ENCODE measurements around the gene CCSAP. TPM values are rescaled to one million over a fixed set of nuclear protein-coding genes. Genes with fewer than 3 reads are reported as not detected.
"Not testable (repeated sequence)": the region's sequence is repeated elsewhere in the genome, so short reads cannot be mapped to it uniquely, and the experiment has no call there.

The CCSAP gene
- 3.4 and 3.7 TPM in 2 replicates for total RNA-seq

DNA sequence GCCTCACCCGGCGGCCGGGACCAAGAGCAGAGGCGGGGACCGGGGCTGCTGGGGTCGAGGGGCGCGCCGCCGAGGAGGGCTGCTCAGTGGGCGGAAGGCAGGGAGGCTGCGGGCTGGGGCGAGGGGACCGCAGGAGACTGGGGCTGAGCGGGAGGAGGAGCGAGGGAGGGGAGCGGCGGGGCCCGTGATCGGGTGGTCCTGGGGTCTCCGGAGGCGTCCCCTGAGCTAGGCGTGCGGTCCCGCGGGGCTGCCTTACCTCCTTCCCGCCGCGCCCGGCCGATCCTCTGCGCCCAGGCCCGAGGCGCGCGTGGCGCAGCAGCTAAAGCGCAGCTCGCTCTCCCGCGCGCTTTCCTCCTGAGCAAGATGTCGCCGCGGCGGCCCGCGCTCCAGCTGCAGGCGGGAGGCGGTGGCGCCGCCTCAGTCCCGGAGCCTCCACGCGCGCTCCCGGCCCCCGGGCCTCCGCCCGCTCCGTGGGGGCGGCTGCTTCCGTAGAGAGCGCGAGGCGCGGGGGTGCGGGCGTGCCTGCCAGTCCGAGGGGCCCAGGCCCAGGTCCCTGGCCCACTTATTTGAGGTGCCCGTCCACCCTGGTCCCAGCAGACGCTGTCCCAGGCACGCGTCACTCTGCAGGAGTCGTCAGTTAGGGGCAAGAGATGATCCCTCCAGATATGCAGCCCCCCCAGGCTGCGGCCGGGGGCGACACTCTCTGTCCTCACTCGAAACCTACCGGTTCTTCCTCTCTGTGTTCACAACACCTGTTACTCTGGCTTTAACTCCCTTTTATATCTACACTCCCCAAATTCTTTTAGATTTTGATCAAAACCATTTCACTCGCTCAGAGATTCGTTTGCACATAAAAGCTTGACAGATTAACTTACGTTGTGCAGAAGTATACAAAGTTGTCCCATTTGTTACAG, at the start of gene CCSAP:
Gene CCSAP, minus strand, starts transcription at position 392 of the 914 bp plus-strand sequence. CDS start 582 bp downstream, outside the sequence.
- peak; percentile 52 to 55 for DNase-seq (ENCODE audit: low read depth in 2 of 2)

GRCh38 chr1:229390130-229390529, 47.3 kb upstream of the CCSAP start:
- no peak for DNase-seq (ENCODE audit: low read depth in 2 of 2)

- DNase-seq (ENCODE audit: low read depth in 2 of 2), result peak in 1 of 2 donors; percentile 60
Measured at GRCh38 chr1:229388897-229389580, 46.2 kb upstream of the CCSAP start.

DNA sequence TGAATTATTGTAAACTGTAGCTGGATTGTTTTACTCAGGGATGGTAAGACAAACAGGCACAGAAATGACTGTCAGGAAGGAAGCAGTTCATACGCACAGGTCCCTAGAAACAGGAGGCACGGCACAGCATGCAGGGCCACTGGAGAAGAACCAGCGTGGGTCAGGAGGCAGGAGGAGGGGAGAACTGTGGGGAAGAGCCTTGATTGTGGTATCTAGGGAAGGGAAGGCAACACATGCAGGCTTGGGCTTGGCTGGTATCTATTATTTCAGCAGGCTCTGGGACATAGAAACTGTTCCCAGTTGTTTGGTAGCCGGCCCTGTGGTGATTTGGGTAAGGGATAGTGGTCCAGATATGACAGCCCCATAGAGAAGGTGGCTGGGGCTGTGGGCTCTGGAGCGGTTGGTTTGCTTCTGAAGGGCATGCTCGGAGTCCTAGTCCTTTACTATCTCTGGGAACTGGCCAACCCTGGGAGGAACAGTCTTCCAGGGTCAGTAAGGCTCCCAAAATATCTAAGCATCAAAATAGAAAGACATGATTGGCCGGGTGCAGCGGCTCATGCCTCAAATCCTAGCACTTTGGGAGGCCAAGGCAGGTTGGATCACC, 43.1 kb upstream of the CCSAP start:
- DNase-seq (ENCODE audit: low read depth in 2 of 2), result peak in 1 of 2 donors; percentile 32

GRCh38 chr1:229384822-229385221, 42.0 kb upstream of the CCSAP start:
- no peak for DNase-seq (ENCODE audit: low read depth in 2 of 2)

DNA sequence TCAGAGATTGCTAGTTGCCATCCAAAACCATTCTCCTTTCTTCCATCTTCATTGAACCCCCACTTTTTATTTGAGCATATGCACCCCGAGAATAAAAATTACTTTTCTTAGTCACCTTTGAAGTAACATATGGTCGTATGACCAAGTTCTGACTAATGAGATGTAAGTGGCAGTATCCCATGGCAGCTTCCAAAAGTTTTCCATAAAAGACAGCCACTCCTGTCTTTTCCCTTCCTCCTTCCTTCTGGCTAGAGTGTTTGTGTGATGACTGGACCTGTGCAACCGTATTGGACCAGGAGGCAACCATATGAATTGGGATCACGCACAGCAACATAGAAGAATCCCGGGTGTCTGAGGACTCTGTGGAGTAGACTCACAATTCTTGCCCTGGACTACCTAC, 41.1 kb upstream of the CCSAP start:
- no peak for DNase-seq (ENCODE audit: low read depth in 2 of 2)

DNA sequence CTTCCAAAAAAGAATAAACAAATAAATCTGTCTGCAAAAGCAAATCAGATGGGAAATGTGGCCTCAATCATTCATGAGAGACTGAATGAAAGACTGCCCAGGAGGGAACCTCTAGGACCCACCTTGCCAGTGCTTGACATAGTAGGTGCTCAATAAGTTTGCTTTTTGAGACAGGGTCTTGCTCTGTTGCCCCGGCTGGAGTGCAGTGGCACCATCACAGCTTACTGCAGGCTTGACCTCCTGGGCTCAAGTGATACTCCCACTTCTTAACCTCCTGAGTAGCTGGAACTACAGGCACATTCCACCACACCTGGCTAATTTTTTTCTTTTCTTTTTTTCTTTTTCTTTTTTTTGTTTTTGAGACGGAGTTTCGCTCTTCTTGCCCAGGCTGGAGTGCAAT, 40.3 kb upstream of the CCSAP start:
- DNase-seq (ENCODE audit: low read depth in 2 of 2), result no peak

- no peak for DNase-seq (ENCODE audit: low read depth in 2 of 2)
Measured at GRCh38 chr1:229381234-229381633, 38.4 kb upstream of the CCSAP start.

GRCh38 chr1:229380536-229381160, 37.8 kb upstream of the CCSAP start:
- DNase-seq (ENCODE audit: low read depth in 2 of 2), result no peak

DNA sequence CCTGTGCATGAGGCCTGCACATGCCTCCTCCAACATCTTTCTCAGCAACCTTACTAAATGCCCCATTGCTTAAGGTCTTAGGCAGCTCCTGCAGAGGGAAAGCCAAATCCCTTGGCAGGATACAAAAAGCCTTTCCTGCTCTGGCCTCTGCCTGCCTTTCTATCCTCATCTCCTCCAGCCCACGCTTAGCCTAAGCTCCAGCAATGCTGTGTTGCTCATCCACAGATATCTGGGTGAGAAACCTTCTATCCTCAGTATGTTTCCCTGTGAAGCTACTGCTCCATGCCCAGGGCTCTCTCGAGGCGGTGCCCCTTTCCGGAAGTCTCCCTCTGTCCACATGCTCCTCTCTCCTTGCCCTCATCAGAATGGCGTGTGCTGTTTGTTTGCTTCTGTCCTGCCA, 37.0 kb upstream of the CCSAP start:
- DNase-seq (ENCODE audit: low read depth in 2 of 2), result no peak

GRCh38 chr1:229378586-229379367, 35.9 kb upstream of the CCSAP start:
- peak in 1 of 2 donors; percentile 5 for DNase-seq (ENCODE audit: low read depth in 2 of 2)

DNA sequence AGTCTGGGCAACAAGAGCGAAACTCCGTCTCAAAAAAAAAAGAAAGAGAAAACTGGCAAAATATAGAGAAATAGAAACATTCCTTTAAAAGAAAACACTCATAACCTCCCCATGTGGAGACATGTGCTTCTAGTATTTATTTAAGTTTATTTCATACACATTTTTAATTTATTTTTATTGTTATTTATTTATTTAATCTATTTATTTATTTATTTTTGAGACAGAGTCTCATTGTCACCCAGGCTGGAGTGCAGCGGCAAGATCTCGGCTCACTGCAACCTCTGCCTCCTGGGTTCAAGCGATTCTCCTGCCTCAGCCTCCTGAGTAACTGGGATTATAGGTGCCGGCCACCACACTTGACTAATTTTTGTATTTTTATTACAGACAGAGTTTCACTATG, 35.2 kb upstream of the CCSAP start:
- not testable (repeated sequence) for DNase-seq (ENCODE audit: low read depth in 2 of 2)

- no peak for DNase-seq (ENCODE audit: low read depth in 2 of 2)
Measured at GRCh38 chr1:229377429-229377828, 34.6 kb upstream of the CCSAP start.

GRCh38 chr1:229376521-229376920, 33.7 kb upstream of the CCSAP start:
- DNase-seq (ENCODE audit: low read depth in 2 of 2), result no peak

DNA sequence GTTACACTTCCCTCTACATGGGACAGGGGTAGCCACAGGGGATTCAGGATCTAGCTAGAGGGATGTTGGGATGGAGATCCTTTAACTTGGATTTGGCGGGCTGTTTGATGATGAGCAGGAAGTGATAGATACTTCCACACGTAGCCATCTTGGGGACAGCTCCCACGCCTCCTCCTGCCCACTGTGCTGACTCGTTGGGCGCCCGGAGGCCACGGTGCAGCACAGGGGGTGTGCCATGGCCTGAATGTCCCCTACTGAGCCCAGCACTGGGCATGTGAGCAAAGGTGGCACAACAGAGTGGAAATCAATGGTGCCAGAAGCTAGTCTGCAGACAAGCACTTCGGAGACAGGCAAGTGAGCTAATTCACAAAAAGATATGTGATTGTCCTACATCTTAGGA, 31.6 kb upstream of the CCSAP start:
- no peak for DNase-seq (ENCODE audit: low read depth in 2 of 2)

DNA sequence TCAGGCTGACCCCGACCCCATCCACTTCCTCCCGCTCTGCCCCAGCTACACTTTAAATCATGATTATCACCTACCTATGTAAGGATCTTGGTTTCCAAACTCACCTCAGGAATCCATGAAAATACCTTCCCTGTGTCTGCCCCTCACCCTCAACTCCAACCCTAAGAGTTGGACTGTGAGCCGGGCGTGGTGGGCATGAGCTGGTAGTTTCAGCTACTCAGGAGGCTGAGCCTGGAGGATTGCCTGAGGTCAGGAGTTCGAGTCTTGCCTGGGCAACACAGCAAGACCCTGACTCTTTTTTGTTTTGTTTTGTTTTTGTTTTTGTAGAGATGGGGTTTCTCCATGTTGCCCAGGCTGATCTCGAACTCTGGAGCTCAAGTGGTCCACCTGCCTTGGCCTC, 30.5 kb upstream of the CCSAP start:
- DNase-seq (ENCODE audit: low read depth in 2 of 2), result no peak

GRCh38 chr1:229372251-229372650, 29.4 kb upstream of the CCSAP start:
- no peak for DNase-seq (ENCODE audit: low read depth in 2 of 2)

DNA sequence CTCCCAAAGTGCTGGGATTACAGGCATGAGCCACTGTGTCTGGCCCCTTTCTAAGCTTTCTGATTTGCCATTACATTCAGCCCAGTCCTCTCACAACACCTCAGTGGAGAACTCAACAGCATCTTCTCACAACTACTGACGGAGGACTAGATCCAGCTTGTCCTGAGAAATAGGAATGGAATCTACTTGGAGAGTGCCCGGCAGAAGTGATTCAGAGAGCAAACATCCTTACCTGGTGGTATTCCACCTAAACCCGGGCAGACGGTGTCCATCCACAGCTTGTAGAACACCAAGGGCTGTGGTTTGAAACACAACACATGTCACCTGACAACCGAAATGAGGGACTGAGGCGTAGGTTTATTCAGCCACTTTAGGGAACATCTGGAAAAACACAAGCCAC, 28.8 kb upstream of the CCSAP start:
- no peak for DNase-seq (ENCODE audit: low read depth in 2 of 2)

GRCh38 chr1:229370601-229371021, 27.8 kb upstream of the CCSAP start:
- no peak for DNase-seq (ENCODE audit: low read depth in 2 of 2)

- DNase-seq (ENCODE audit: low read depth in 2 of 2), result no peak
Measured at GRCh38 chr1:229368347-229368746, 25.5 kb upstream of the CCSAP start.

DNA sequence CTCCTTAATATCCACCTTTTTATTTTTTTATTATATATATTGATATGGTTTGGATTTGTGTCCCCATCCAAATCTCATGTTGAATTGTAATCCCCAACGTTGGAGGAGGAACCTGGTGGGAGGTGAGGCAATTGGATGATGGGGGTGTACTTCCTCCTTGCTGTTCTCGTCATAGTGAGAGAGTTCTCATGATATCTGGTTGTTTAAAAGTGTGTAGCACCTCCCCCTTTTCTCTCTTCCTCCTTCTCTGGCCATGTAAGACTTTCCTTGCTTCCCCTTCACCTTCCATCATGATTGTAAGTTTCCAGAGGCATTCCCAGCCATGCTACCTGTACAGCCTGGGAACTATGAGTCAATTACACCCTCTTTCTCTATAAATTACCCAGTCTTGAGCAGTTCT, 22.7 kb upstream of the CCSAP start:
- no peak for DNase-seq (ENCODE audit: low read depth in 2 of 2)
